GM12878 (cell line): ENCODE results near the gene THAP4. TPM values are rescaled to one million over a fixed set of nuclear protein-coding genes. Genes with fewer than 3 reads are reported as not detected.

Source experiments
- ATAC-seq: fragments of 200-7000 bp; cut with Tn5 transposase; 3 replicates; pipeline ENCODE4 v1.9.1; 2020; ENCODE audit warnings: mild to moderate bottlenecking, moderate library complexity
- BruUV-seq: library from RNA; stranded (reverse); fragments of 400-500 nt; replicated peaks from 2 replicates; lab custom pipeline; 2021; lab: Mats Ljungman, UMichigan
- CTCF ChIA-PET: fragments of 300-600 bp; sonication (Branson Sonifier 250); formaldehyde crosslinking; extraction: SDS; loops from one replicate; lab custom pipeline; 2021; ENCODE audit warnings: inconsistent platforms; lab: Yijun Ruan, JAX
- POLR2A ChIA-PET: fragments of 350-600 bp; formaldehyde crosslinking; extraction: SDS; loops from one replicate; lab custom pipeline; 2021; ENCODE audit warnings: inconsistent platforms; lab: Charles Lee
- RAD21 ChIA-PET: fragments of 300-600 bp; sonication (Branson Sonifier 250); formaldehyde crosslinking; loops from one replicate; lab custom pipeline; 2023; ENCODE audit warnings: antibody characterized with exemption; ENCODE audit not compliant: unreplicated experiment; lab: Charles Lee
- SMC1A ChIA-PET: fragments of 300-600 bp; sonication (Branson Sonifier 250); formaldehyde crosslinking; loops from one replicate; lab custom pipeline; 2023; ENCODE audit not compliant: unreplicated experiment, uncharacterized antibody; lab: Charles Lee
- DNase-seq: peaks from one replicate; pipeline ENCODE4 v3.0.0-alpha.2; 2011; ENCODE audit warnings: low read depth, low spot score
- FAIRE-seq: peaks from 3 replicates; lab custom pipeline; 2011; peaks lifted over from hg19 to GRCh38; lab: Jason Lieb, UNC
- H2AFZ ChIP-seq: 2 replicates; pipeline ENCODE4 v1.6.0; 2011; ENCODE audit warnings: low read depth, low read length, control low read depth; ENCODE audit not compliant: control insufficient read depth
- H3K27ac ChIP-seq: 2 replicates; pipeline ENCODE4 v1.5.1; 2011; ENCODE audit warnings: control low read depth; ENCODE audit not compliant: control insufficient read depth, insufficient read depth
- H3K27me3 ChIP-seq, 2 experiments: replicated peaks in 1 of 2; 2 replicates each; pipeline versions ENCODE4 v1.6.0 to v1.6.1; 2011; ENCODE audit warnings: low read length in 1 of 2; ENCODE audit not compliant: control insufficient read depth in 2 of 2, insufficient read depth in 2 of 2
- H3K36me3 ChIP-seq, 2 experiments: 2 replicates each; pipeline ENCODE4 v1.5.1; 2011; ENCODE audit warnings: low read length in 1 of 2; ENCODE audit not compliant: control insufficient read depth in 2 of 2, insufficient read depth in 2 of 2
- H3K4me1 ChIP-seq: 2 replicates; pipeline ENCODE4 v1.6.1; 2011; ENCODE audit warnings: mild to moderate bottlenecking, low read length, moderate library complexity, mixed read lengths; ENCODE audit not compliant: control insufficient read depth, insufficient read depth
- H3K4me2 ChIP-seq: 2 replicates; pipeline ENCODE4 v1.6.0; 2011; ENCODE audit warnings: control low read depth; ENCODE audit not compliant: control insufficient read depth, insufficient read depth
- H3K4me3 ChIP-seq: fragments of 200-600 bp; sonication (generic); 2 replicates; pipeline ENCODE4 v1.5.1; 2016
- H3K79me2 ChIP-seq: 2 replicates; pipeline ENCODE4 v1.6.0; 2011; ENCODE audit warnings: low read length; ENCODE audit not compliant: control insufficient read depth, insufficient read depth
- H3K9ac ChIP-seq: 2 replicates; pipeline ENCODE4 v1.8.0; 2011; ENCODE audit warnings: low read length, control low read depth, mixed read lengths; ENCODE audit not compliant: control insufficient read depth, insufficient read depth
- H3K9me3 ChIP-seq: replicated peaks from 3 replicates; pipeline ENCODE4 v1.5.1; 2011; ENCODE audit warnings: mild to moderate bottlenecking, low read length; ENCODE audit not compliant: control insufficient read depth, insufficient read depth
- H4K20me1 ChIP-seq: 2 replicates; pipeline ENCODE4 v1.6.0; 2011; ENCODE audit not compliant: control insufficient read depth, insufficient read depth
- BHLHE40 ChIP-seq, 2 experiments: fragments of 450-650 bp in 1 of 2; IDR thresholded peaks; 2 replicates each; pipeline ENCODE4 v1.6.1; 2011 to 2017; ENCODE audit warnings: low read depth in 2 of 2, borderline replicate concordance in 1 of 2, improper control_type of control experiment in 1 of 2, low read length in 1 of 2, mild to moderate bottlenecking in 1 of 2
- CHD4 ChIP-seq: fragments of 200-600 bp; sonication (generic); IDR thresholded peaks from 2 replicates; pipeline ENCODE4 v1.6.1; 2016; ENCODE audit warnings: mild to moderate bottlenecking
- GATAD2B ChIP-seq: fragments of 450-650 bp; conservative IDR thresholded peaks from 2 replicates; pipeline ENCODE4 v1.6.1; 2017; ENCODE audit warnings: low read depth, mild to moderate bottlenecking, moderate library complexity
- KLF5 ChIP-seq: fragments of 450-650 bp; IDR thresholded peaks from 2 replicates; pipeline ENCODE4 v1.6.1; 2014; ENCODE audit warnings: mild to moderate bottlenecking; ENCODE audit not compliant: partially characterized antibody
- MYC ChIP-seq: IDR thresholded peaks from 2 replicates; pipeline ENCODE4 v1.6.1; 2011; ENCODE audit warnings: mild to moderate bottlenecking, low read length, moderate library complexity, inconsistent platforms; ENCODE audit not compliant: insufficient read depth, insufficient replicate concordance, insufficient read length, severe bottlenecking
- NFXL1 ChIP-seq: fragments of 450-650 bp; IDR thresholded peaks from 2 replicates; pipeline ENCODE4 v1.6.1; 2017; ENCODE audit warnings: antibody characterized with exemption, mild to moderate bottlenecking, borderline replicate concordance
- RAD21 ChIP-seq: IDR thresholded peaks from 2 replicates; pipeline ENCODE4 v1.6.1; 2011; ENCODE audit warnings: mild to moderate bottlenecking, low read depth, low read length, moderate library complexity; ENCODE audit not compliant: insufficient read depth
- SREBF1 ChIP-seq: IDR thresholded peaks from 2 replicates; pipeline ENCODE4 v1.6.1; 2012; ENCODE audit warnings: mild to moderate bottlenecking, low read length
- SREBF2 ChIP-seq: IDR thresholded peaks from 2 replicates; pipeline ENCODE4 v1.6.1; 2012; ENCODE audit warnings: mild to moderate bottlenecking, low read length
- WGBS: methylation state at CpG from one replicate; pipeline ENCODE4 v1.1.6; 2016; ENCODE audit warnings: low lambda C conversion rate; ENCODE audit not compliant: insufficient replicate concordance, insufficient coverage; ENCODE audit errors: missing lambda C conversion rate; 5-methylcytosine and 5-hydroxymethylcytosine counted together
- in situ Hi-C: fragments of 300-500 bp; cut with MboI; formaldehyde crosslinking; loops from 9 replicates; pipeline ENCODE4 v1.14.3; 2018; ENCODE audit warnings: mixed read lengths
- intact Hi-C: fragments of 100-400 bp; cut with micrococcal nuclease; formaldehyde crosslinking; loops from one replicate; pipeline ENCODE4 v1.14.2; 2022; ENCODE audit not compliant: unreplicated experiment
- polyA plus RNA-seq, 11 experiments: library from polyadenylated mRNA; depleted of rRNA in 4 of 11; unstranded in 6 of 11; stranded (reverse) in 5 of 11; fragments of >200 nt; fragmentation: Nextera tagmentation in 4 of 11; fragmentation: Illumina TruSeq in 1 of 11; extraction: Ambion mirVana in 4 of 11; extraction: Trizol in 1 of 11; gene quantifications; 1 replicate in 1 of 11; 2 replicates in 10 of 11; pipeline versions ENCODE4 v1.2.1 to v1.2.3, GENCODE V29; 2011 to 2016; ENCODE audit warnings: inconsistent platforms in 2 of 11, missing spikeins in 2 of 11, low read depth in 1 of 11
- total RNA-seq, 4 experiments: library from RNA; depleted of rRNA in 3 of 4; stranded (reverse); fragments of >200 nt in 3 of 4; fragmentation: Illumina TruSeq in 1 of 4; extraction: Trizol in 1 of 4; gene quantifications; 2 replicates each; pipeline versions ENCODE4 v1.2.1 to v1.2.3, GENCODE V29; 2013 to 2021
- TF ChIP-seq, protein P1 (sequence below): fragments of 450-650 bp; IDR thresholded peaks from 2 replicates; pipeline ENCODE4 v1.6.1; 2017; ENCODE audit warnings: low read depth, mild to moderate bottlenecking, moderate library complexity
- TF ChIP-seq, protein P2 (sequence below): fragments of 450-650 bp; IDR thresholded peaks from 2 replicates; pipeline ENCODE4 v1.6.1; 2016; ENCODE audit warnings: mild to moderate bottlenecking, moderate library complexity, borderline replicate concordance
- TF ChIP-seq, protein P3 (sequence below): fragments of 150-350 bp; IDR thresholded peaks from 2 replicates; pipeline ENCODE4 v1.6.1; 2014; ENCODE audit warnings: mild to moderate bottlenecking, low read depth, low read length
- TF ChIP-seq, protein P4 (sequence below): IDR thresholded peaks from 2 replicates; pipeline ENCODE4 v1.6.1; 2011; ENCODE audit warnings: low read depth, low read length, improper control_type of control experiment, borderline replicate concordance

THAP4 gene
- total and polyA plus RNA-seq, 10 of the 15 experiments (the other 5 are each of a cell fraction or from before 2014, with no cell fraction given), result 12.9 to 67.7 (median 44.5) TPM

DNA sequence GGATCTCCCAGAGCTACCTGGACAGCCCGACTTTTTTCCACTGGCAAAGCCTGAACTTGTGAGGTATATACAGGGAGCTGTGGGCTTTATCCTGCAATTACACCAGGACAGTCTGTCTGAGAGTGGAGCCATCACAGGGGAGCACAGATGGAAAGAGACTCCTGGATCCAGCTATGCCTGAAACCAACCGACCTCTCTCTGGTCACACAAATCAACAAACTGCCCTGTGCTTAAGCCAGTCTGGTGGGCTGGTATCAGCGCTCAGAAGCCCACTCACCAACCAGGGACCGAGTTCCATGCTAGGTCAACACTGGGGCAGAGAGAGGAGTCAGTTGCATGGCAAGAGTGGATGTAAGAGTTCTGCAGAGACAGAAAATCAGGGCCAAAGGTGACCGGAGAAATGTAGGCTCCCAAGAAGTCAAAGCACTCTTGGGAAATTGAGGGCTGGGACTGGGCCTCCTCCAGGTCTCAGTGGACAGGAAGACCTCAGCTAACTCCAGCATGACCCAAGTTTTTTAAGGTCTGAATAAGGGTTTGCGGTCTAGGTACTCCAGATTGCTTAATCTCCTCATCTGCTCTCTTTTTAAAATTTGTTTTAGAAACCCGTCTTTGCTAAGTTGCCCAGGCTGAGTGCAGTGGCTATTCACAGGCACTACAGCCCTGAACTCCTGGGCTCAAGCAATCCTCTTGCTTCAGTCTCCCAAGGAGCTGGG lies 82.2 kb downstream of the THAP4 start:
- CTCF ChIA-PET, result no interaction called here

More for the DNA sequence above, 82.2 kb downstream of the THAP4 start:
- DNase-seq (no peak), FAIRE-seq (no peak)
- Histone ChIP-seq H3K4me2 (no peak overlapping the region), H3K27ac (no peak overlapping the region), H3K27me3 (no peaks in the 10 kb centered on the region; a peak in 2 of 4 replicates), H3K36me3 (no peaks in the 10 kb centered on the region)
- ChIA-PET POLR2A (no interaction called here), RAD21 (no interaction called here), SMC1A (interaction anchor here (1.0 kb wide), 1 partner anchor 17 kb away, joined by 3 read pairs; no protein-coding TSS in a partner anchor)
- intact Hi-C loops, result no loop called here
- TF ChIP-seq BHLHE40 (IDR thresholded peaks at IDR 0.05; ENCODE audit: borderline replicate concordance in 1 of 2, low read depth in 2 of 2, low read length in 1 of 2), result no peak
- TF ChIP-seq SREBF1, result no peak
- TF ChIP-seq KLF5, result no peak
- TF ChIP-seq, protein P1, sequence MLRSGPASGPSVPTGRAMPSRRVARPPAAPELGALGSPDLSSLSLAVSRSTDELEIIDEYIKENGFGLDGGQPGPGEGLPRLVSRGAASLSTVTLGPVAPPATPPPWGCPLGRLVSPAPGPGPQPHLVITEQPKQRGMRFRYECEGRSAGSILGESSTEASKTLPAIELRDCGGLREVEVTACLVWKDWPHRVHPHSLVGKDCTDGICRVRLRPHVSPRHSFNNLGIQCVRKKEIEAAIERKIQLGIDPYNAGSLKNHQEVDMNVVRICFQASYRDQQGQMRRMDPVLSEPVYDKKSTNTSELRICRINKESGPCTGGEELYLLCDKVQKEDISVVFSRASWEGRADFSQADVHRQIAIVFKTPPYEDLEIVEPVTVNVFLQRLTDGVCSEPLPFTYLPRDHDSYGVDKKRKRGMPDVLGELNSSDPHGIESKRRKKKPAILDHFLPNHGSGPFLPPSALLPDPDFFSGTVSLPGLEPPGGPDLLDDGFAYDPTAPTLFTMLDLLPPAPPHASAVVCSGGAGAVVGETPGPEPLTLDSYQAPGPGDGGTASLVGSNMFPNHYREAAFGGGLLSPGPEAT, result no peak
- no peak for TF ChIP-seq SREBF2
- no peak for TF ChIP-seq GATAD2B
- no peak for TF ChIP-seq CHD4
- TF ChIP-seq NFXL1, result no peak
- TF ChIP-seq, protein P2, sequence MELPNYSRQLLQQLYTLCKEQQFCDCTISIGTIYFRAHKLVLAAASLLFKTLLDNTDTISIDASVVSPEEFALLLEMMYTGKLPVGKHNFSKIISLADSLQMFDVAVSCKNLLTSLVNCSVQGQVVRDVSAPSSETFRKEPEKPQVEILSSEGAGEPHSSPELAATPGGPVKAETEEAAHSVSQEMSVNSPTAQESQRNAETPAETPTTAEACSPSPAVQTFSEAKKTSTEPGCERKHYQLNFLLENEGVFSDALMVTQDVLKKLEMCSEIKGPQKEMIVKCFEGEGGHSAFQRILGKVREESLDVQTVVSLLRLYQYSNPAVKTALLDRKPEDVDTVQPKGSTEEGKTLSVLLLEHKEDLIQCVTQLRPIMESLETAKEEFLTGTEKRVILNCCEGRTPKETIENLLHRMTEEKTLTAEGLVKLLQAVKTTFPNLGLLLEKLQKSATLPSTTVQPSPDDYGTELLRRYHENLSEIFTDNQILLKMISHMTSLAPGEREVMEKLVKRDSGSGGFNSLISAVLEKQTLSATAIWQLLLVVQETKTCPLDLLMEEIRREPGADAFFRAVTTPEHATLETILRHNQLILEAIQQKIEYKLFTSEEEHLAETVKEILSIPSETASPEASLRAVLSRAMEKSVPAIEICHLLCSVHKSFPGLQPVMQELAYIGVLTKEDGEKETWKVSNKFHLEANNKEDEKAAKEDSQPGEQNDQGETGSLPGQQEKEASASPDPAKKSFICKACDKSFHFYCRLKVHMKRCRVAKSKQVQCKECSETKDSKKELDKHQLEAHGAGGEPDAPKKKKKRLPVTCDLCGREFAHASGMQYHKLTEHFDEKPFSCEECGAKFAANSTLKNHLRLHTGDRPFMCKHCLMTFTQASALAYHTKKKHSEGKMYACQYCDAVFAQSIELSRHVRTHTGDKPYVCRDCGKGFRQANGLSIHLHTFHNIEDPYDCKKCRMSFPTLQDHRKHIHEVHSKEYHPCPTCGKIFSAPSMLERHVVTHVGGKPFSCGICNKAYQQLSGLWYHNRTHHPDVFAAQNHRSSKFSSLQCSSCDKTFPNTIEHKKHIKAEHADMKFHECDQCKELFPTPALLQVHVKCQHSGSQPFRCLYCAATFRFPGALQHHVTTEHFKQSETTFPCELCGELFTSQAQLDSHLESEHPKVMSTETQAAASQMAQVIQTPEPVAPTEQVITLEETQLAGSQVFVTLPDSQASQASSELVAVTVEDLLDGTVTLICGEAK, result no peak
- TF ChIP-seq, protein P3, sequence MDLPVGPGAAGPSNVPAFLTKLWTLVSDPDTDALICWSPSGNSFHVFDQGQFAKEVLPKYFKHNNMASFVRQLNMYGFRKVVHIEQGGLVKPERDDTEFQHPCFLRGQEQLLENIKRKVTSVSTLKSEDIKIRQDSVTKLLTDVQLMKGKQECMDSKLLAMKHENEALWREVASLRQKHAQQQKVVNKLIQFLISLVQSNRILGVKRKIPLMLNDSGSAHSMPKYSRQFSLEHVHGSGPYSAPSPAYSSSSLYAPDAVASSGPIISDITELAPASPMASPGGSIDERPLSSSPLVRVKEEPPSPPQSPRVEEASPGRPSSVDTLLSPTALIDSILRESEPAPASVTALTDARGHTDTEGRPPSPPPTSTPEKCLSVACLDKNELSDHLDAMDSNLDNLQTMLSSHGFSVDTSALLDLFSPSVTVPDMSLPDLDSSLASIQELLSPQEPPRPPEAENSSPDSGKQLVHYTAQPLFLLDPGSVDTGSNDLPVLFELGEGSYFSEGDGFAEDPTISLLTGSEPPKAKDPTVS, result no peak
- TF ChIP-seq RAD21, result no peak
- TF ChIP-seq, protein P4, sequence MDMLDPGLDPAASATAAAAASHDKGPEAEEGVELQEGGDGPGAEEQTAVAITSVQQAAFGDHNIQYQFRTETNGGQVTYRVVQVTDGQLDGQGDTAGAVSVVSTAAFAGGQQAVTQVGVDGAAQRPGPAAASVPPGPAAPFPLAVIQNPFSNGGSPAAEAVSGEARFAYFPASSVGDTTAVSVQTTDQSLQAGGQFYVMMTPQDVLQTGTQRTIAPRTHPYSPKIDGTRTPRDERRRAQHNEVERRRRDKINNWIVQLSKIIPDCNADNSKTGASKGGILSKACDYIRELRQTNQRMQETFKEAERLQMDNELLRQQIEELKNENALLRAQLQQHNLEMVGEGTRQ, result no peak
- TF ChIP-seq MYC, result no peak
- TF ChIP-seq, all 136 proteins: peak for 0
- ATAC-seq, result no peak
- Histone ChIP-seq H2AFZ (no peak overlapping the region), H3K9ac (no peak overlapping the region), H3K4me3 (no peak overlapping the region), H3K9me3 (no peaks in the 10 kb centered on the region; the same call in 2 of the 3 replicates), H4K20me1 (no peaks in the 10 kb centered on the region), H3K79me2 (no peaks in the 10 kb centered on the region), H3K4me1 (no peaks in the 10 kb centered on the region)
- in situ Hi-C loops, result no loop called here
- BruUV-seq, result no TSS peak
- WGBS, result 40% methylated on average over 7 of the region's 7 CpGs
